Transverse colon (tissue), 4 donors: Measurements from ENCODE around the gene KRTAP13-3.

Experiments used
- CTCF ChIP-seq, 5 experiments: fragments of 200-600 bp in 3 of 5; fragments of 450-650 bp in 2 of 5; sonication (generic) in 3 of 5; IDR thresholded peaks; 1 replicate in 2 of 5; 2 replicates in 3 of 5; pipeline ENCODE4 v1.5.1; 2016 to 2017; ENCODE audit warnings: antibody characterized with exemption in 5 of 5, inconsistent platforms in 3 of 5, mild to moderate bottlenecking in 2 of 5, moderate library complexity in 1 of 5
- EP300 ChIP-seq: sonication (generic); formaldehyde crosslinking; IDR thresholded peaks from one replicate; pipeline ENCODE4 v1.6.1; 2017; ENCODE audit warnings: antibody characterized with exemption, low read depth
- POLR2A ChIP-seq: fragments of 450-650 bp; IDR thresholded peaks from one replicate; pipeline ENCODE4 v1.6.1; 2016; ENCODE audit warnings: antibody characterized with exemption, mild to moderate bottlenecking, moderate library complexity
- POLR2AphosphoS5 ChIP-seq, 3 donors: sonication (generic); formaldehyde crosslinking; IDR thresholded peaks; one replicate each; pipeline ENCODE4 v1.6.1; 2016; ENCODE audit warnings: antibody characterized with exemption in 3 of 3

- TF ChIP-seq CTCF (IDR thresholded peaks at IDR 0.05) (no peak), POLR2AphosphoS5 (IDR thresholded peaks at IDR 0.05) (no peak), POLR2A (no peak), EP300 (no peak)
Observed at GRCh38 chr21:30426731-30427130, 1.0 kb upstream of the KRTAP13-3 start.
